IMR-90 (cell line): ENCODE results near the gene B4GALNT3.

Experiments
- CTCF ChIP-seq: conservative IDR thresholded peaks from 2 replicates; pipeline ENCODE4 v1.5.1; 2012; ENCODE audit warnings: mild to moderate bottlenecking, low read depth, low read length, improper control_type of control experiment
- POLR2A ChIP-seq: IDR thresholded peaks from 2 replicates; pipeline ENCODE4 v1.6.1; 2012; ENCODE audit warnings: mild to moderate bottlenecking, low read depth, low read length

DNA sequence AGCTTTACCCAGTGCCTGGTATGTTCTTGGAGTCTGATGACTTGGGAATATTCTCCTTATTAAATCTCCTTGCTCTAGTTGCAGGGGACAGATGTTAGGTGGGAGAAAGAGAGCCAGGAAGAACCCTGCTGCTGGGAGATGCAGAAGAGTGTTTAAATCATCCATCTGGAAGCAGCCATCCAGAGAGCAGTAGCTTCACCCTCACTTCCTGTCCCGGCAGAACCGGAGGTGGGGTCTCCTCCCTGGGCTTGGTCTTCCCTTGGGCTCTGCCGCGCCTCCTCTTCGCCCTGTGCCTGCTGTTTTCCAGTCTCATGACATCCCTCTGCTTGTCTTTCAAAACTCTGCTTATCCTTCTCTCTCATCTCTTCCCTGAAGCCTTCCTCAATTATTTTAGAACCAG, 15.5 kb downstream of the B4GALNT3 start:
- no peak for TF ChIP-seq POLR2A
- TF ChIP-seq CTCF = no peak
